GM12892 (cell line): Measurements from ENCODE around the gene ABR.

Experiments
- POLR2A ChIP-seq: IDR thresholded peaks from 2 replicates; pipeline ENCODE4 v1.6.1; 2011; ENCODE audit warnings: low read depth, low read length, control low read depth
- POLR2AphosphoS5 ChIP-seq: IDR thresholded peaks from 2 replicates; pipeline ENCODE4 v1.6.1; 2011; ENCODE audit warnings: low read depth, low read length, control low read depth
- TAF1 ChIP-seq: IDR thresholded peaks from 2 replicates; pipeline ENCODE4 v1.6.1; 2011; ENCODE audit warnings: low read depth, mild to moderate bottlenecking, control low read depth, low read length, borderline replicate concordance

DNA sequence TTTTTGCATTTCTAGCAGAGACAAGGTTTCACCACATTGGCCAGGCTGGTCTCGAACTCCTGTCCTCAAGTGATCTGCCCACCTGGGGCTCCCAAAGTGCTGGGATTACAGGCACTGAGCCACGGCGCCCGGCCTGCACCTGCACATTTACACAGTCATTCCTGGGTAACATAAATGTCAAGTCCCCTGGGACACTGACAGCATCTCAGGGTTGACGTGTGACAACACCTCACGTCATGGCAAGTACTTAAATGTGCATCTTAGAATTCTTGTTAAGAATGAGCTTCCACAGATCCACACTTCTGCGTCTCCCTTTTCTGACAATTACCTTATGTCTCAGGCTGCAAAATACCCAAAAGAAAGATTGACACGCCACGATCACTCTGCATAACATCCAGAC, 80.5 kb downstream of the ABR start:
- TF ChIP-seq TAF1 (no peak), POLR2AphosphoS5 (no peak), POLR2A (no peak)
